ENCODE results near the gene CXCL10.
"Not testable (repeated sequence)": the region's sequence is repeated elsewhere in the genome, so short reads cannot be mapped to it uniquely, and the experiment has no call there.

Gene CXCL10

DNA sequence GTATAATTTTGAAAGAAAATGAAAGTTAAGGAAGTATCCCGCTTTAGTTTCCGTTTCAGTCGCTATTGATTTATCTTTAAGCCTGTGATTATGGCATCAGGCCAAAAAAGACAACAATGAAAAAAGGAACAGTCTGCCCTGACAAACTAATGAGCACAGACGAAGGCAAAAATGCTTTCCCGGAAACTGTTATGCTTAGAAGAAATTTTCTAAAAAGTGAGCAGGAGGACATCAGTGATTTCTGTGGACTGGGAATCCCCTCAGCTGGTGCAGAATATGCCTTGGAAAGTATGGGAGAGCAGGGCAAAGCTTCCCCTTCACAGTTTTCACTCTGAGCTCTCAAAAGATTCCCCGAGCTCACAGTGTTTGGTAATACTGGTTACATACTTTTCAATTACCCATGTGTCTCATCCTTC is 5.1 kb upstream of the CXCL10 start:
- no peak for DNase-seq (ENCODE audit: low spot score)

- no peak for DNase-seq (ENCODE audit: low spot score)
Measured at GRCh38 chr4:76024065-76024464, 768 bp upstream of the CXCL10 start.

DNA sequence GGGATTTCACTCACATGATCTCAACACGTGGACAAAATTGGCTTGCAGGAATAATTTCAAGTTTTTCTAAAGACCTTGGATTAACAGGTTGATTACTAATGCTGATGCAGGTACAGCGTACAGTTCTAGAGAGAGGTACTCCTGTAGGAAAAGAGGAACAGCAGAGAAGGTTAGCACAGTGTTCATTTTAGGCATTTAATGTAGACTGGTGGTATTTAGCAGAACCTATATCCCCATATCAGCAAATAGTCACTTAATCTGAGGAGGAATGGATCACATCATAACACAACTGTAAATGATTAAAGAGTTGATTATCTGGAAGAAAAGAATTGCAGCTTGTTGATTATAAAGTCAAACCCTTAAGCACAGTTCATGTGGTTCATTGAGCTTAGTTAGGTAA is 620 bp downstream of the CXCL10 start:
- no peak for DNase-seq (ENCODE audit: low spot score)

- no peak for DNase-seq (ENCODE audit: low spot score)
Measured at GRCh38 chr4:76022031-76022430, 1.3 kb downstream of the CXCL10 start.

- DNase-seq (ENCODE audit: low spot score), result no peak
Measured at GRCh38 chr4:76017056-76017686, 6.1 kb downstream of the CXCL10 start.

DNA sequence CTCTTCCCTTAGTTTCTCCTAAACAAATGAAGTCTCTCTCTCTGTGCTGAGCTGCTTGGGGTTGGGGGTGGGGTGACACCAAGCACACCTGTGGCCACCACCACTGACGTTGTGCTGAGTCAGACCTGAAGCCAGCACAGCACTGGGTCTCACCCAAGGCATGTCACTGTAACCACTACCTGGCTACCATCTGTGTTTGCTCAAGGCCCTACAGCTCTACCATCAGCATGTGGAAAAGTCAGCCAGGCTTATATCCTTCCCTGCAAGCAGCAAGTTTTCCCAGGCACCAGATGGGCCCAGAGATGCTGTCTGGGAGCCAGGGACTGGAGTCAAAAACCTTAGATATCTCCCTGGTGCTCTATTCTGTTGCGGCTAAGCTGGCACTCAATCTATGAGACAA is 6.9 kb downstream of the CXCL10 start:
- no peak for DNase-seq (ENCODE audit: low spot score)

GRCh38 chr4:76013540-76013939 is 9.8 kb downstream of the CXCL10 start:
- no peak for DNase-seq (ENCODE audit: low spot score)

DNA sequence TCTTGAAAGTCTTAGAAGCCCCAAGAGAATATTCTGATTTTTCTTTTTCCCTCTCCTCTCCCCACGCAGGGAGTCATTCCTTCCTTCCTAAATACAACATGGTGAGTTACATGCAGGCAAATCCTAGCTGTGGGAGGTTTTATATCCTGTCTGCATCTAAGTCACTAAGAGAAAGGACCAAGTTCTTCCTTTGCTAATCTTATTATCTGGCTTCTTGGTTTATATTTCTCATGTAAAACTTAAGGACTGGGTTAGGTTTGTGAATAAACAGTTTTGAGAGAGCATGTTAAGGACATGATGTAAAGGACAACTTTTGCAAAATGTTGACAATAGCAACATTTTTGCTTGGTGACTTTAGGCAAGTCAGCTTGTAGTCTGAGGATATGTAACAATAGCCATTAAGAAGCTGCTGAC is 10.9 kb downstream of the CXCL10 start:
- no peak for DNase-seq (ENCODE audit: low spot score)

GRCh38 chr4:76011700-76012387 is 11.5 kb downstream of the CXCL10 start:
- DNase-seq (ENCODE audit: low spot score), result no peak

GRCh38 chr4:76011018-76011670 is 12.2 kb downstream of the CXCL10 start:
- no peak for DNase-seq (ENCODE audit: low spot score)

- no peak for DNase-seq (ENCODE audit: low spot score)
Measured at GRCh38 chr4:76010576-76010975, 12.7 kb downstream of the CXCL10 start.

- DNase-seq (ENCODE audit: low spot score), result no peak
Measured at GRCh38 chr4:76009311-76009710, 14.0 kb downstream of the CXCL10 start.

GRCh38 chr4:76007089-76007862 is 16.0 kb downstream of the CXCL10 start, which contains the start of gene CXCL9:
TSS of gene CXCL9 (minus strand) at chr4:76007509. CDS start at chr4:76007449, 60 bp downstream.
- DNase-seq (ENCODE audit: low spot score), result no peak

GRCh38 chr4:76003620-76004019 is 19.7 kb downstream of the CXCL10 start:
- DNase-seq (ENCODE audit: low spot score), result no peak

- DNase-seq (ENCODE audit: low spot score), result no peak
Measured at GRCh38 chr4:76003035-76003434, 20.3 kb downstream of the CXCL10 start.

- no peak for DNase-seq (ENCODE audit: low spot score)
Measured at GRCh38 chr4:76002176-76002575, 21.1 kb downstream of the CXCL10 start.

- DNase-seq (ENCODE audit: low spot score), result no peak
Measured at GRCh38 chr4:76001700-76002099, 21.6 kb downstream of the CXCL10 start.

- no peak for DNase-seq (ENCODE audit: low spot score)
Measured at GRCh38 chr4:76000279-76000678, 23.0 kb downstream of the CXCL10 start.

DNA sequence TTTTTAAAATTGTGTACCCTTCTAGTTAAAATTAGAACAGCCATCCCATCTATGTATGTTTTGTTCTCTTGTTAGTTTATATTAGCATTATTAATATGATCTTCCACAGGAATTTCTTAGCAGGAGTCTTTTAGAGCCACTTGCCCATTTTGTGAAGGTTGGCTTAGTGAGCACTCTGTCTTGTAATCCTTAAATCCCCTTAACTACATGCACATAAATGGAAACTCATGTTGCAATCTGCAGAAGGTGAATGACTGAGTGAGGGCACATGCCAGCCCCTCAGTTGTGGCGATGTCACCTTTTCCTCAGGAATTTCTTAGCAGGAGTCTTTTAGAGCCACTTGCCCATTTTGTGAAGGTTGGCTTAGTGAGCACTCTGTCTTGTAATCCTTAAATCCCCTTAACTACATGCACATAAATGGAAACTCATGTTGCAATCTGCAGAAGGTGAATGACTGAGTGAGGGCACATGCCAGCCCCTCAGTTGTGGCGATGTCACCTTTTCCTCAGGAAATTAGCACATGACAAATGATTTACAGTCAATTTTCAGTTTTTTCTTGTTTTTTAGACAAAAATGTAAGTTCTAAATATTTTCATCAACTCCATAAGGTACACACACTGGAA is 24.7 kb downstream of the CXCL10 start:
- DNase-seq (ENCODE audit: low spot score), result not testable (repeated sequence)

DNA sequence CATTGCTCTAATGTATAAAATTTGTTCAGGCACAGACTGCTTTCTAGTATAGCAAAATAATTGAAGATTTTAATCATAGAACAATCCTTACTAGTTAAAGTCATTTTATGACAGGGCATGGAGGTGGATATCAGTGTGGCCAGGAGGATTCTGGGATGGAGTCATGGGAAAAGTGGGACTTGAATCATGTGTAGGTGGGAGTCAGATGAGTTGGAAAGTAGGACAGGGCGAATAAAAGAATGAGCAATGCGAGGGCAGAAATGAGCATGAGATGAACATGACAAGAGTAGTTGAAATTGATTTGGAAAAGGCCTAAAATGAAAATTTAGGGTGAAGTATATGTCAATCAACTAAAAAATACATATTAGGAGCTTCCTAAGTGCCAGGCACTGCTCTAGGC is 25.4 kb downstream of the CXCL10 start:
- DNase-seq (ENCODE audit: low spot score), result no peak

DNA sequence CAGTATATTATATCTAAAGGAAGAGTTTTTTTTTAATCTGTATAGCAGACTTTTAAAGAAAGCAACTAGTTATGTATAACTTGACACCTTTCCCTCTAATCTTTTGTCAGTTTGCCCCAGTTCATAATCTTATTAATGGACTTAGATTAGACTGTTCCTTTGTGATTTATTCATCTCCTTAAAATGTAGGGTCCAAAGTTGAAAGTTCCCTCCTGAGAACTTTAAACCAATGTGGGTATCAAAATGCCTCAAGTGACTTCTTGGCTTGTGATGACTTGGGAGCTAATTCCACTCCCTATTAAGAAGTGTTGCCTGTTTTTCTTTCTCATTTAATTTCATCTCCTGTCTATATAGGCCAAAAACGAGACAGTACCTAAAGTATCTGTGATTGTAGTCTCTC is 26.2 kb downstream of the CXCL10 start:
- DNase-seq (ENCODE audit: low spot score), result no peak

GRCh38 chr4:75995727-75996126 is 27.6 kb downstream of the CXCL10 start:
- DNase-seq (ENCODE audit: low spot score), result no peak

Measured in left forelimb (tissue), 1 donor.